NCI-H82 treated with DMSO at 0.1 percent for 48 hours (cell line): ENCODE results near the gene LCOR.

ENCODE experiments used
- DNase-seq: peaks from one replicate; lab custom pipeline; 2025; ENCODE audit not compliant: unreplicated experiment; lab: John Stamatoyannopoulos, UW

LCOR gene

GRCh38 chr10:97007417-97007816, 175.3 kb downstream of the LCOR start:
- no peak for DNase-seq

GRCh38 chr10:97010695-97011206, 178.7 kb downstream of the LCOR start:
- DNase-seq = no peak

GRCh38 chr10:97011397-97011796, 179.3 kb downstream of the LCOR start:
- no peak for DNase-seq

- no peak for DNase-seq
These were observed 180.4 kb downstream of the LCOR start for GRCh38 chr10:97012470-97012869.

GRCh38 chr10:97013568-97013967, 181.5 kb downstream of the LCOR start:
- no peak for DNase-seq

GRCh38 chr10:97013983-97014382, 181.9 kb downstream of the LCOR start:
- no peak for DNase-seq

GRCh38 chr10:97015240-97015639, 183.1 kb downstream of the LCOR start:
- DNase-seq = no peak

- no peak for DNase-seq
These were observed 184.8 kb downstream of the LCOR start for GRCh38 chr10:97016728-97017473.

GRCh38 chr10:97017474-97017903, 185.4 kb downstream of the LCOR start:
- DNase-seq = no peak

GRCh38 chr10:97018251-97019212, 186.4 kb downstream of the LCOR start:
- no peak for DNase-seq

- no peak for DNase-seq
These were observed 187.2 kb downstream of the LCOR start for GRCh38 chr10:97019213-97019844.

- DNase-seq = no peak
These were observed 188.6 kb downstream of the LCOR start for GRCh38 chr10:97020452-97021400.

GRCh38 chr10:97022616-97023015, 190.5 kb downstream of the LCOR start:
- DNase-seq = no peak

- no peak for DNase-seq
These were observed 191.5 kb downstream of the LCOR start for GRCh38 chr10:97023401-97024167.

GRCh38 chr10:97024168-97025073, 192.3 kb downstream of the LCOR start:
- no peak for DNase-seq

GRCh38 chr10:97025613-97026242, 193.6 kb downstream of the LCOR start:
- DNase-seq = peak; percentile 18

- DNase-seq = no peak
These were observed 196.2 kb downstream of the LCOR start for GRCh38 chr10:97028126-97028831.
